NCI-H146 (cell line): ENCODE measurements around the gene BUB1B.

Experiments
- DNase-seq: peaks from one replicate; lab custom pipeline; 2025; lab: John Stamatoyannopoulos, UW

BUB1B gene

GRCh38 chr15:40241269-40242212 is 80.7 kb downstream of the BUB1B start:
- no peak for DNase-seq

GRCh38 chr15:40242213-40242599 is 81.3 kb downstream of the BUB1B start:
- DNase-seq, result no peak

- no peak for DNase-seq
Observed at GRCh38 chr15:40242601-40243000, 81.7 kb downstream of the BUB1B start.

GRCh38 chr15:40243126-40243810 is 82.4 kb downstream of the BUB1B start:
- DNase-seq, result no peak

- no peak for DNase-seq
Observed at GRCh38 chr15:40244961-40245523, 84.2 kb downstream of the BUB1B start.

- no peak for DNase-seq
Observed at GRCh38 chr15:40245666-40246450, 85.0 kb downstream of the BUB1B start.

GRCh38 chr15:40246496-40247280 is 85.8 kb downstream of the BUB1B start:
- no peak for DNase-seq

- no peak for DNase-seq
Observed at GRCh38 chr15:40247406-40247971, 86.6 kb downstream of the BUB1B start.

GRCh38 chr15:40248006-40248783 is 87.3 kb downstream of the BUB1B start:
- no peak for DNase-seq

GRCh38 chr15:40249477-40250303 is 88.8 kb downstream of the BUB1B start:
- DNase-seq, result no peak

- no peak for DNase-seq
Observed at GRCh38 chr15:40250304-40250656, 89.4 kb downstream of the BUB1B start.

- no peak for DNase-seq
Observed at GRCh38 chr15:40250771-40251483, 90.1 kb downstream of the BUB1B start.

GRCh38 chr15:40251486-40252140 is 90.7 kb downstream of the BUB1B start:
- DNase-seq, result no peak

- DNase-seq, result no peak
Observed at GRCh38 chr15:40252141-40252437, 91.2 kb downstream of the BUB1B start.

GRCh38 chr15:40252438-40253166 is 91.7 kb downstream of the BUB1B start:
- peak; percentile 50 for DNase-seq

GRCh38 chr15:40253167-40253790 is 92.4 kb downstream of the BUB1B start:
- DNase-seq, result no peak

GRCh38 chr15:40254452-40254851 is 93.6 kb downstream of the BUB1B start:
- DNase-seq, result no peak
